Mesothelial cell of epicardium (in vitro differentiated cells): ENCODE data around the gene GPC3. TPM values are rescaled to one million over a fixed set of nuclear protein-coding genes. Genes with fewer than 3 reads are reported as not detected.
A peak's percentile ranks its signal among the peaks of the same experiment; 100 is the strongest.

ENCODE experiments used
- DNase-seq, 2 experiments: peaks; one replicate each; pipeline ENCODE4 v3.0.0; 2021; ENCODE audit warnings: low spot score in 2 of 2; ENCODE audit not compliant: unreplicated experiment in 2 of 2
- H3K27ac Mint-ChIP-seq: 2 replicates; pipeline ENCODE4 v1.8.0; 2021; ENCODE audit warnings: mixed read lengths
- H3K27me3 Mint-ChIP-seq: 2 replicates; pipeline ENCODE4 v1.8.0; 2021; ENCODE audit warnings: low read depth, mixed read lengths
- H3K36me3 Mint-ChIP-seq: 2 replicates; pipeline ENCODE4 v1.8.0; 2021; ENCODE audit warnings: mixed read lengths
- H3K4me1 Mint-ChIP-seq: 2 replicates; pipeline ENCODE4 v1.8.0; 2021; ENCODE audit warnings: mixed read lengths
- H3K4me3 Mint-ChIP-seq: 2 replicates; pipeline ENCODE4 v1.8.0; 2021; ENCODE audit warnings: mild to moderate bottlenecking, moderate library complexity, mixed read lengths
- H3K9me3 Mint-ChIP-seq: 2 replicates; pipeline ENCODE4 v1.8.0; 2021; ENCODE audit warnings: mixed read lengths
- total RNA-seq: library from RNA; stranded (reverse); gene quantifications from 3 replicates; pipeline ENCODE4 v1.2.1, GENCODE V29; 2021
- TF ChIP-seq, protein P1 (sequence below): fragments of 200-600 bp; sonication (generic); IDR thresholded peaks from one replicate; pipeline ENCODE4 v1.5.0; 2021; ENCODE audit warnings: antibody characterized with exemption; ENCODE audit not compliant: unreplicated experiment

GPC3 gene
- total RNA-seq, 1 donor from 2014 or later = 864 TPM

DNA sequence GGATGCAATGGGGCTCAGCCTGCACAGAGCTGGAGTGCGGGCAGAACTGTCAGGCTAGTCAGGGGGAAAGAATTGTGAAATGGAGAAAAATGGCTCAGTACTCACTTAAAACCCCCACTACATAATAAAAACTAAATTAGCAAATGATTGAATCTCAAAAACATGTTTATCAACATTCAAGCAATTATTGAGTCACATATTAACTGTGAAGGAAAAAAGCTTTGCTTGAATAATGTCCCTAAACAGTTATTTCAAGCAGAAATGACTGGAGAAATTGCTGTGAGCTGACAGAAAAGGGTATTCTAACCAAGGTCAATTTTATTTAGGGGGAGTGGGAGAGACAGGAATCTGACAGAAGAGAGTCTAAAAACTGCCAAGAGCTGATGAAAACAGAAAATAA lies 37.4 kb downstream of the GPC3 start:
- Mint-ChIP-seq H3K27ac (peak overlapping the region; percentile 39), H3K9me3 (no peaks in the 10 kb centered on the region), H3K4me3 (no peak overlapping the region)

DNA sequence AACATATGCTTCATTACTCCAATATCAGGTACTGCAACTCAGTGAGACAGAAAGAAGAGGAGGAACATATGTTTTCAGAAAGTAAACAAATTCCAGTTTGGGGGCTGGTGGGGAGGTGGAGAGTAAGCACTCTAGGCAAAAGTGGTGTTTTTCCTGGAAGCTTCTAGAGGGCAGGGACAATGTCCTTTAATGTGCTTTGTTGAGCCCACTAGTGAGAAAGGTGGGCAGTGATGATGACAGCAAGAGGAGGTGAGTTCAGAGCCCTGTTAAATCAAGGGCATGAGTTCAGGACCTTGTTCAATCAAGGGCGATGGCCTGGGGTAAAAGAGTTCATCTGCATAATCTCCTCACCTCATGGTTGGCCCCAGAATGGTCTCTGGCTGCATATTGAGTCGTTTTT lies 38.4 kb downstream of the GPC3 start:
- H3K27ac Mint-ChIP-seq = no peak overlapping the region
- no peak for DNase-seq
- H3K9me3 Mint-ChIP-seq = no peaks in the 10 kb centered on the region
- peaks cover 5% of the 10 kb centered on the region for H3K4me1 Mint-ChIP-seq
- peaks cover 42% of the 10 kb centered on the region for H3K36me3 Mint-ChIP-seq
- no peaks in the 10 kb centered on the region for H3K27me3 Mint-ChIP-seq
- H3K4me3 Mint-ChIP-seq = no peak overlapping the region
- TF ChIP-seq, protein P1, sequence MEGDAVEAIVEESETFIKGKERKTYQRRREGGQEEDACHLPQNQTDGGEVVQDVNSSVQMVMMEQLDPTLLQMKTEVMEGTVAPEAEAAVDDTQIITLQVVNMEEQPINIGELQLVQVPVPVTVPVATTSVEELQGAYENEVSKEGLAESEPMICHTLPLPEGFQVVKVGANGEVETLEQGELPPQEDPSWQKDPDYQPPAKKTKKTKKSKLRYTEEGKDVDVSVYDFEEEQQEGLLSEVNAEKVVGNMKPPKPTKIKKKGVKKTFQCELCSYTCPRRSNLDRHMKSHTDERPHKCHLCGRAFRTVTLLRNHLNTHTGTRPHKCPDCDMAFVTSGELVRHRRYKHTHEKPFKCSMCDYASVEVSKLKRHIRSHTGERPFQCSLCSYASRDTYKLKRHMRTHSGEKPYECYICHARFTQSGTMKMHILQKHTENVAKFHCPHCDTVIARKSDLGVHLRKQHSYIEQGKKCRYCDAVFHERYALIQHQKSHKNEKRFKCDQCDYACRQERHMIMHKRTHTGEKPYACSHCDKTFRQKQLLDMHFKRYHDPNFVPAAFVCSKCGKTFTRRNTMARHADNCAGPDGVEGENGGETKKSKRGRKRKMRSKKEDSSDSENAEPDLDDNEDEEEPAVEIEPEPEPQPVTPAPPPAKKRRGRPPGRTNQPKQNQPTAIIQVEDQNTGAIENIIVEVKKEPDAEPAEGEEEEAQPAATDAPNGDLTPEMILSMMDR = no peak

More for the DNA sequence above, 37.4 kb downstream of the GPC3 start:
- no peak for DNase-seq
- peaks cover 45% of the 10 kb centered on the region for H3K36me3 Mint-ChIP-seq
- H3K4me1 Mint-ChIP-seq = peaks cover 5% of the 10 kb centered on the region
- no peaks in the 10 kb centered on the region for H3K27me3 Mint-ChIP-seq
- TF ChIP-seq, protein P1 = no peak

DNA sequence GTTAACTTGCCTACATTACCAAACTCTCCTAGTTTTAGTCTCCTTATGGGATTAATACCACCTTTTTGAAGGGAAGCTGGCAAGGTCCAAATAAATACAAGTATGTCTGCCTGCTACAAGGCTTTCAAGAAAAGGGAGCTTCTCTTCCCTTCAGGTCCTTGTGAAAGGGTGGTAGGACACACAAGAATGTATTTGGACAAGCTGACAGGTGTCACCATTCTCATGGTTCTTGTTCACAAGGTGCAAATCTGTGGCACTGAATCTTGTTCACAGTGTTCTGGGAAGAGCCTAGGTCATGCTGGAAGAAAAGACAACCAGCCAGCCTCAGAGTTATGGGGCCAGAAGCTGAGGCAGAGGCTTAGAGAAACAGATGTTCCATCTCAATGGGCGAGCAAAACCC lies 41.9 kb downstream of the GPC3 start:
- Mint-ChIP-seq H3K4me3 (no peak overlapping the region), H3K27ac (no peak overlapping the region), H3K4me1 (peaks cover 31% of the 10 kb centered on the region)

DNA sequence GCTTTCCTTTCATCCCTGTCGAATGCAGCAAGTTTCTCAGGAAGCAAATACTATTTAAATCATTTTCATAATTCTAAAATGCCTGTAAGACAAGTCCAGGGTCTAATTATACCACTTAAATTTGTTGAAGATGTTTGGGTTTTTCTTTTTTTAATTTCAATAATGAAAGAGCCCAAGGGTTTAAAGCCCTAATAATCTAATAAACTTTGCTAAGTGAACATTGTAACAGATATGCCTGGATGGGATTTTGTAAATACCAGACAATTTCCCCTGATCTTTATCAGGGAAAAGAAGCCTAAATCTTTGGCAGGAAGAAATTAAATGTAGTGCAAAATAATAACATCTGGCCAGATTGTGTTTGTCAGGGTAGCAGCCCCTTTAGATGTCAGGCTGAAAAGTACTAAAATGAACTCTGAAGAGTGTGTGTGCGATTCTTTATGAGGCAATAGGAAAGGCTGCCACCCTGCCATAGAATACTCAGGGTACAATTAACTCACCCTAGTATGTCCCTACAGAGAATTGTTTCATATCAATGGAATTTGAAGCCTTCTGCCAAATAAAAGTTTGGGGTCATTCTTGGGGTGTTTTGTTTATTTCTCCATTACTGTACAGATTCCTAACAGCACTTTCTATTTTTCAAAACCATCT lies 45.6 kb downstream of the GPC3 start:
- H3K9me3 Mint-ChIP-seq = no peaks in the 10 kb centered on the region
- peaks cover 10% of the 10 kb centered on the region for H3K36me3 Mint-ChIP-seq
- peaks cover 49% of the 10 kb centered on the region for H3K4me1 Mint-ChIP-seq
- TF ChIP-seq, protein P1 = no peak
- H3K27ac Mint-ChIP-seq = peak overlapping the region; percentile 84
- no peak for DNase-seq
- no peak overlapping the region for H3K4me3 Mint-ChIP-seq
- H3K27me3 Mint-ChIP-seq = no peaks in the 10 kb centered on the region

More for the DNA sequence above, 41.9 kb downstream of the GPC3 start:
- H3K9me3 Mint-ChIP-seq = no peaks in the 10 kb centered on the region
- DNase-seq = no peak
- H3K27me3 Mint-ChIP-seq = no peaks in the 10 kb centered on the region
- TF ChIP-seq, protein P1 = no peak
- H3K36me3 Mint-ChIP-seq = peaks cover 22% of the 10 kb centered on the region

DNA sequence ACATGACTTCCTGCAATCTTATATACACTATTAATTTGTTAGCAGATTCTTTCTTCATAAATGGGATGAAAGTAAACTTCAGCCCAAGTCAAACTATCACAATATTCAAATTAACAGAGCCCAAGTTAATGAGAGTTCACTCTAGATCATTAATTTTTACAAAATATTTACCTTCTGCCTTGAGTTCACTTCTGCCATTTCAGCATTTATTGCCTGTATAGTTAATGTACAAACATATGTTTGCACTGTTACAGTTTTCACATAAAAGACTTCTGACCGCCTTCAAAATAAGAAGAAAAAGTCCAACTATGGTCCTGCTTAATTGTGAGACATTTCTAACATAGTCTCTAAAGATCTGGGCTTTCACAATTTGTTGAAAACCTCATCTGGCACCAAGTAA lies 46.9 kb downstream of the GPC3 start:
- Mint-ChIP-seq H3K4me1 (peaks cover 51% of the 10 kb centered on the region), H3K4me3 (no peak overlapping the region), H3K36me3 (peaks cover 4% of the 10 kb centered on the region), H3K27ac (peak overlapping the region; percentile 64), H3K9me3 (no peaks in the 10 kb centered on the region), H3K27me3 (no peaks in the 10 kb centered on the region)
- TF ChIP-seq, protein P1 = no peak
- no peak for DNase-seq
